Panc1 (cell line): ENCODE data around the gene GLTP.

Experiments used
- CTCF ChIP-seq: fragments of 450-650 bp; IDR thresholded peaks from 2 replicates; pipeline ENCODE4 v1.5.1; 2017; ENCODE audit warnings: mild to moderate bottlenecking
- POLR2AphosphoS5 ChIP-seq: IDR thresholded peaks from 2 replicates; pipeline ENCODE4 v1.6.1; 2012; ENCODE audit warnings: mild to moderate bottlenecking, low read depth, low read length, moderate library complexity
- REST ChIP-seq, 2 experiments: IDR thresholded peaks; 2 replicates each; pipeline ENCODE4 v1.6.1; 2011 to 2012; ENCODE audit warnings: low read depth in 2 of 2, control low read depth in 1 of 2, low read length in 1 of 2, mild to moderate bottlenecking in 1 of 2, moderate library complexity in 1 of 2; ENCODE audit not compliant: insufficient read depth in 1 of 2
- SIN3A ChIP-seq: IDR thresholded peaks from 2 replicates; pipeline ENCODE4 v1.6.1; 2012; ENCODE audit warnings: low read depth, mild to moderate bottlenecking, low read length, moderate library complexity, borderline replicate concordance; ENCODE audit not compliant: insufficient read depth

DNA sequence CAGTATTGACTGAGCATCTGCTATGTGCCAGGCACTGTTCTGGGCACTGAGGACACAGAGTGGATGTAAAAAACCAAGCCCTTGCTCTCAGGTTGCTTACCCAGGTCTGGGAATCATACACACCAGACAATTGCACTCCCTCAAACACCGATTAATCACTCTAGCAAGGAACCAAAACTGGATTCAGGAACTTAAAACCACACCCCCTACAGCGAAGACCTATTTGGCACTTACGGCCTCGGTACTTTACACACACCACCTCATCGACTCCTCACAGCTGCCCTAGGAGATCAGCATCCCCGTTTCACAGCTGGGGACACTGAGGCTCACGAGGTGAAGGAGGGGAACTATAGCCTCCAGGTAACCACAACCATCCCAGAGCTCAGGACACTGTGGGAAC lies 1.6 kb downstream of the GLTP start:
- TF ChIP-seq CTCF (no peak), POLR2AphosphoS5 (no peak), REST (IDR thresholded peaks at IDR 0.05; ENCODE audit: insufficient read depth in 1 of 2, low read depth in 2 of 2, low read length in 1 of 2) (no peak), SIN3A (no peak)
